Measurements from ENCODE around the gene RAMACL. TPM values are rescaled to one million over a fixed set of nuclear protein-coding genes. Genes with fewer than 3 reads are reported as not detected.

The RAMACL gene
- total RNA-seq, 2 donors from 2014 or later: 0.28 to 0.32 TPM

GRCh38 chr6:166610069-166610468 is 23.6 kb upstream of the RAMACL start:
- no peak for ATAC-seq (replicated peaks)
- Mint-ChIP-seq H3K4me1 (no peaks in the 10 kb centered on the region), H3K9me3 (no peaks in the 10 kb centered on the region), H3K36me3 (ENCODE audit: low read depth) (no peaks in the 10 kb centered on the region), H3K4me3 (no peak overlapping the region), H3K27ac (no peak overlapping the region), H3K27me3 (no peaks in the 10 kb centered on the region)

- no peak for ATAC-seq (replicated peaks)
- no peaks in the 10 kb centered on the region for H3K9me3 Mint-ChIP-seq
- no peak overlapping the region for H3K4me3 Mint-ChIP-seq
- no peaks in the 10 kb centered on the region for H3K36me3 Mint-ChIP-seq (ENCODE audit: low read depth)
- no peaks in the 10 kb centered on the region for H3K4me1 Mint-ChIP-seq
- no peaks in the 10 kb centered on the region for H3K27me3 Mint-ChIP-seq
- H3K27ac Mint-ChIP-seq: no peak overlapping the region
Measured at GRCh38 chr6:166608774-166609173, 22.3 kb upstream of the RAMACL start.

DNA sequence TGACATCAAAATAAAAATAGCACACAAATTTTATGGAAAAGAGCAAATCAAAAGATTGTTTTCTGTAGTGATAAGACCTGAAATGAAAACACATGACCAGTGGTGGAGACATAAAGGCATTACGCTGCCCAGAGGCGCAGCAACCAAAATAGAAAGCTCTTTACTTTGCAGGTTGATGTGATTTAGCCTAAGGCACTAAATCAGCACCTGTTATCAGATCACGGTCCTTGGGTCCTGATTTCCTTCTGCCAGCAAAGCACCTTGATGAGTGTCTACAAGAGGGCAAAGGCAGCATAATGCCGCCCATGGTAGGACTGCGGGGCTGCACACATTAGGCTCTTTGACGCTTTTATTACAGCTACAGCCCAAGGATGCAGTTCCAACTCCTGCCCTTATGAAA is 19.3 kb upstream of the RAMACL start:
- H3K4me3 Mint-ChIP-seq: no peak overlapping the region
- no peak overlapping the region for H3K27ac Mint-ChIP-seq
- no peak for ATAC-seq (replicated peaks)
- no peaks in the 10 kb centered on the region for H3K27me3 Mint-ChIP-seq
- no peaks in the 10 kb centered on the region for H3K9me3 Mint-ChIP-seq
- H3K4me1 Mint-ChIP-seq: no peaks in the 10 kb centered on the region
- H3K36me3 Mint-ChIP-seq (ENCODE audit: low read depth): no peaks in the 10 kb centered on the region

DNA sequence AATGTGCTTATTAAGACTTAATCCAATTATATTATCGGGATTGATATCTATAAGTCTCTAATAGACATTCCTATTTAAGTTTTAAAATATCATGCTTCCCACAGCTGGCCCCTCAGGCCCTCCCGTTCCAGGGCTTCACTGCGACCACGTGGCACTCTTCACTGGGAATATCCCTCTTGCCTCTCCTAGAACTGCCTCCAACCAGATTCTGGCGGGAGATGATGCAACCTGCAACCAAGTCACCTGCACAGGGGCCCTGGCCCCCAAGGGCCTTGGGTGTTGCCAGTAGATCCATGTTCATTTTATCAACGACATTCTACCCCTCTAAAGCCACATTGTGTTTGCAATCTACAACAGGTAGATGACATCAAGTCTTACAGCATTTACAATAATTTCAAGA is 18.4 kb upstream of the RAMACL start:
- Mint-ChIP-seq H3K27me3 (no peaks in the 10 kb centered on the region), H3K4me1 (no peaks in the 10 kb centered on the region), H3K27ac (no peak overlapping the region), H3K9me3 (no peaks in the 10 kb centered on the region), H3K4me3 (no peak overlapping the region), H3K36me3 (ENCODE audit: low read depth) (no peaks in the 10 kb centered on the region)
- ATAC-seq (replicated peaks): no peak

DNA sequence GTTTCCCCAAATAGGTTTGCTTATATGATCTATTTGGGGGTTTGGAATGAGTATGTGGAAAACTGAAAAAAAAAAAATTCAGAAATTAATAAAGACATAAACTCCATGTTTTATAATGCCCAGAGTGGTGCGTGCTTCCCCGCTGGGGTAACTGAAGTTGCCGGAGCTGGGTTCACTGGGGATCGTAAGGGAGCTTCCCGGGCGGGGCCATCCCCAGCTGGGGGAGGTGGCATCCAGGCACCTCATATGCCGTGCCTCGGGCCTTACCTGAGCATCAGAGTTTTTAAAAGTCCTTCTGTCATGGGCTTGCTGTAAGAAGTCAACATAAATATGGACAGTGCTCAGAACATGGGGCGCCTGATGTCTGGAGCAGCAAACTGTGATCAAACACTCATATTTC is 17.9 kb upstream of the RAMACL start:
- no peaks in the 10 kb centered on the region for H3K27me3 Mint-ChIP-seq
- H3K36me3 Mint-ChIP-seq (ENCODE audit: low read depth): no peaks in the 10 kb centered on the region
- no peak for ATAC-seq (replicated peaks)
- H3K4me3 Mint-ChIP-seq: no peak overlapping the region
- H3K9me3 Mint-ChIP-seq: no peaks in the 10 kb centered on the region
- no peaks in the 10 kb centered on the region for H3K4me1 Mint-ChIP-seq
- H3K27ac Mint-ChIP-seq: no peak overlapping the region

DNA sequence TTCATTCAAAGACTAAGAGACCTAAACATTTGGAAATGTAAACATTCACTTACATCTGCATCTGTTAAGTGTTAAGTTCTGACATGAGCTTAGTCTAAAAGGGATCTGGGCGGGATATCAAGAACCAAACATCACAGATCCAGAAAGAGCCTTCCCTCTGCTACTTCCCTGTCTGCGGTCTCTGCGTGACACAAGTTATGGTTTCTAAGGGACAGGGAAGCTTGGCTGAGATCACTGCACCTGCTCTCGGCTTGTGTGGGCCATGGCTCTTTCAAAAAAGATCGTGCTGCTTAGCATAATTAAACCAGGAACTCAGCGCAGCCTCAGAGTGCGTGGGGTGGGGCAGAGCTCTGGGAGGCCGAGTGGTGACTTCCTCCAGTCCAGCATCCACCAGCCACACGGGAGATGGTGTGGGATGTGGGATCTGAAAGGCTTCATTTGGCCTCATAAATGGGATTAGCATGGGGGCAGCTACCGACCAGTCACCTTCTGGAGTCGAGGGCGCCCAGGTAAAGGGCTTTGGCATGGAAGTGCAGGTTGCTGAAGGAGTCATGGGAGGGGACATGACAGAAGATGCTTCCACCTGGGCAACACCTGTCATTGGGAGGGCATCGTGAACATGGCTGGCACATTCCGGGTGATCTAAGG is 16.7 kb upstream of the RAMACL start:
- Mint-ChIP-seq H3K4me3 (no peak overlapping the region), H3K4me1 (no peaks in the 10 kb centered on the region), H3K27ac (no peak overlapping the region), H3K27me3 (no peaks in the 10 kb centered on the region), H3K9me3 (no peaks in the 10 kb centered on the region), H3K36me3 (ENCODE audit: low read depth) (no peaks in the 10 kb centered on the region)
- no peak for ATAC-seq (replicated peaks)

- ATAC-seq (replicated peaks): no peak
- no peak overlapping the region for H3K4me3 Mint-ChIP-seq
- no peaks in the 10 kb centered on the region for H3K36me3 Mint-ChIP-seq (ENCODE audit: low read depth)
- no peaks in the 10 kb centered on the region for H3K9me3 Mint-ChIP-seq
- H3K27ac Mint-ChIP-seq: no peak overlapping the region
- H3K27me3 Mint-ChIP-seq: no peaks in the 10 kb centered on the region
- H3K4me1 Mint-ChIP-seq: peaks cover 2% of the 10 kb centered on the region
Measured at GRCh38 chr6:166601956-166602355, 15.5 kb upstream of the RAMACL start.

DNA sequence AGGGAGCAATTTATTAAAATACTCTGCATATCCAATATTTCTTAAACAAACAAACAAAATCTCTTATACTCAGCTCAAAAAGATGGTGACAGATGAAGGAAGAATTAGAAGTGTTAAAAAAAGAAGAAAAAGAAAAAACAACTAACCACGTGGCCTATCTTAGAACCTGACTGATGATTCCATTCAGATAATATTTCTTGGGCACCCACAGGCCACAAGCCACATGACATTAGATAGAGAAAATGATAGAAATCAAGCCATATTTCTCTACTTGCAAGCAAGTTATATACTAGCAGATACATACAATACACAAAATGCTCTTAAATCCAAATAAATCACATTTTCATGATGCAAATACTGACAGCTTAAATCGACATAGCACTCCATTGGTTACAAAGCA is 14.5 kb upstream of the RAMACL start:
- Mint-ChIP-seq H3K36me3 (ENCODE audit: low read depth) (no peaks in the 10 kb centered on the region), H3K4me1 (peaks cover 4% of the 10 kb centered on the region), H3K4me3 (no peak overlapping the region), H3K27me3 (no peaks in the 10 kb centered on the region), H3K9me3 (no peaks in the 10 kb centered on the region), H3K27ac (no peak overlapping the region)
- ATAC-seq (replicated peaks): no peak

GRCh38 chr6:166599205-166599604 is 12.7 kb upstream of the RAMACL start:
- Mint-ChIP-seq H3K36me3 (ENCODE audit: low read depth) (no peaks in the 10 kb centered on the region), H3K9me3 (no peaks in the 10 kb centered on the region), H3K4me1 (peaks cover 4% of the 10 kb centered on the region), H3K27ac (no peak overlapping the region), H3K27me3 (no peaks in the 10 kb centered on the region), H3K4me3 (no peak overlapping the region)
- ATAC-seq (replicated peaks): no peak

- Mint-ChIP-seq H3K27me3 (no peaks in the 10 kb centered on the region), H3K4me3 (no peak overlapping the region), H3K4me1 (peaks cover 4% of the 10 kb centered on the region), H3K27ac (no peak overlapping the region), H3K9me3 (no peaks in the 10 kb centered on the region), H3K36me3 (ENCODE audit: low read depth) (no peaks in the 10 kb centered on the region)
- no peak for ATAC-seq (replicated peaks)
Measured at GRCh38 chr6:166598441-166599138, 12.1 kb upstream of the RAMACL start.

DNA sequence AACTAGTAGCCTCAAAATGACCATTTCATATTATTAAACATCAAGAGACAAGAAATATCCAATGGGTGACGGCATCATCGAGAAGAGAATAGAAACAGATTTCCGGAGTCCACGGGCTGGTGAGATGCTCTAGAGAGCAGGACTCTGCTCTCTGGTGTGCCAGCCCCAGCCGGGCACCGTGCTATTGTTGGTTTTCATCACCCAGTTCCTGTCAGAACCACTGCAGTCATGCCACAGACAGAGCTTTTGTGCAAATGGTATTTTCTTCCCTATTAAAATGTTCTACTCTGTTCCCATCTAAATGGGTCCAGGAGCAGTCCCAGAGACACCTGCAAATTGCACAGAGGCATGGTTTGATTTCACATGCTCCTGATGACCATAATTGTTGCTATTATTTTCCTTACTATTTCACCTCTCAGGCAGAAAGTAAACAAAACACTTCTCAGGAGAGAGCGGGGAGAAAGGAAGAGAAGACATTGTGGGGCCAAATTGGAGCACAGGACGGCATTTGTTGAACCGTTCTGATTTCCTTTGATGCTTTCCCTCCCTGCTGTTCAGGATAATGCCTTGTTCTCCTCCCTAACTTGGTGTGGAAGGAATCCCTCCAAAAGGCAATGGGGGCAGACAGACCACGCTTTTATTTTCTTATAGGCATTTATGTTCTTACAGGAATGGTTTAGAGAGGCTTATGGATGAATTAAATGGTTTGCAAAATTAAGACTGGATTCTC is 11.4 kb upstream of the RAMACL start:
- Mint-ChIP-seq H3K4me1 (peaks cover 4% of the 10 kb centered on the region), H3K9me3 (no peaks in the 10 kb centered on the region), H3K27ac (no peak overlapping the region), H3K4me3 (no peak overlapping the region), H3K27me3 (no peaks in the 10 kb centered on the region), H3K36me3 (ENCODE audit: low read depth) (no peaks in the 10 kb centered on the region)
- ATAC-seq (replicated peaks): no peak

DNA sequence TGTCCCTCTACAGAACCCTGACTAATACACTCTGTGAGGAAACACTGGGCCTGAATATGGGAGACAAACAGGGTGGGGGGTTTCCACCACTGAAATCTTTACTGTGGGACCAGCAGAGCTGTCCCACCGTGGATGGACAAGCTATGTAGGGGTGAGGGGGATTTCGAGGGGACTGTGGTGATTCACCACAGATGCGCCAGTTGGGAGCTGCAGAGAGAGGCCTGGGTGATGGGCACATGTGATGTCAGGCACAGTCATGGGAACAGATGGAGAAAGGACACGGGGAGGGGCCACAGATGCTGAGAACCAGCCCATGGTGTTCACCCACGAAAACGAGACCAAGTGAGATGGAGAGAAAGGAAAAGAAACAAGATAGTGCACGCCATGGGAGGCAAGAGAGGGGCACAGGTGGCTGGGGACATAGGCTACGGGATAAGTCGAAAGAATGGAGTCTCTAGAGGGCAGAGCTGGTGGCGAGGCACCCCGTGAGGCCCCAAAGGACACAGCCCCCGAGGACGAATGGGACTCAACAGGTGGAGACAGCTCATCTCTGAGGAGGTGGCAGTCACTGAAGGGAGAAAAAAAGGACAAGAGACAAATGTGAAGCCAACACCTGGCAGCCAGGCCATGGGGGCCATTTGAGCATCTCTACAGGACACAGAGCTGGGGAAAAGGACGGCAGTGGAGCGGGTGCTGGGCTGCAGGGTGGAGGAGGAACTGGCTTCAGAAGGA is 10.5 kb upstream of the RAMACL start:
- H3K27me3 Mint-ChIP-seq: no peaks in the 10 kb centered on the region
- H3K27ac Mint-ChIP-seq: no peak overlapping the region
- H3K9me3 Mint-ChIP-seq: no peaks in the 10 kb centered on the region
- H3K4me1 Mint-ChIP-seq: peaks cover 4% of the 10 kb centered on the region
- no peaks in the 10 kb centered on the region for H3K36me3 Mint-ChIP-seq (ENCODE audit: low read depth)
- H3K4me3 Mint-ChIP-seq: no peak overlapping the region
- ATAC-seq (replicated peaks): no peak

- no peaks in the 10 kb centered on the region for H3K27me3 Mint-ChIP-seq
- no peak overlapping the region for H3K27ac Mint-ChIP-seq
- H3K4me1 Mint-ChIP-seq: peaks cover 4% of the 10 kb centered on the region
- no peaks in the 10 kb centered on the region for H3K36me3 Mint-ChIP-seq (ENCODE audit: low read depth)
- ATAC-seq (replicated peaks): no peak
- no peak overlapping the region for H3K4me3 Mint-ChIP-seq
- H3K9me3 Mint-ChIP-seq: no peaks in the 10 kb centered on the region
Measured at GRCh38 chr6:166595949-166596348, 9.5 kb upstream of the RAMACL start.

GRCh38 chr6:166595061-166595780 is 8.7 kb upstream of the RAMACL start:
- no peaks in the 10 kb centered on the region for H3K36me3 Mint-ChIP-seq (ENCODE audit: low read depth)
- no peak for ATAC-seq (replicated peaks)
- no peak overlapping the region for H3K27ac Mint-ChIP-seq
- peaks cover 4% of the 10 kb centered on the region for H3K4me1 Mint-ChIP-seq
- no peaks in the 10 kb centered on the region for H3K9me3 Mint-ChIP-seq
- H3K4me3 Mint-ChIP-seq: no peak overlapping the region
- no peaks in the 10 kb centered on the region for H3K27me3 Mint-ChIP-seq

All from activated T-helper 17 cell treated with anti-CD3 and anti-CD28 coated beads, Interleukin-2, amount 50 U/mL, for 72 hours (primary cell).